Astrocyte (in vitro differentiated cells and primary cell): Measurements from ENCODE around the gene LRPPRC.

ENCODE experiments used
- CTCF ChIP-seq: IDR thresholded peaks from 2 replicates; pipeline ENCODE4 v1.5.1; 2011; ENCODE audit warnings: low read depth, mild to moderate bottlenecking, inconsistent platforms, low read length, moderate library complexity; ENCODE audit not compliant: insufficient read depth
- EZH2 ChIP-seq: IDR thresholded peaks from 2 replicates; pipeline ENCODE4 v1.6.1; 2012; ENCODE audit warnings: mild to moderate bottlenecking, low read length, inconsistent platforms; ENCODE audit not compliant: insufficient read depth

GRCh38 chr2:43839776-43840564 lies 155.8 kb downstream of the LRPPRC start:
- no peak for TF ChIP-seq CTCF
- TF ChIP-seq EZH2 = no peak
